HepG2 (cell line): ENCODE measurements around the gene LYRM4.
A peak's percentile ranks its signal among the peaks of the same experiment; 100 is the strongest.

Experiments
- BCL6 ChIP-seq: IDR thresholded peaks from 2 replicates; pipeline ENCODE4 v1.6.1; 2016; ENCODE audit warnings: missing genetic modification reagents, missing compliant biosample characterization
- BRD4 ChIP-seq: sonication (generic); formaldehyde crosslinking; IDR thresholded peaks from 2 replicates; pipeline ENCODE4 v1.4.0; 2020; ENCODE audit warnings: missing genetic modification reagents
- CBFB ChIP-seq: sonication (generic); formaldehyde crosslinking; IDR thresholded peaks from 2 replicates; pipeline ENCODE4 v1.4.0; 2020; ENCODE audit warnings: missing genetic modification reagents
- CREM ChIP-seq, 2 experiments: sonication (generic) in 1 of 2; formaldehyde crosslinking in 1 of 2; IDR thresholded peaks; 2 replicates each; pipeline versions ENCODE4 v1.4.0 to v1.6.1; 2016 to 2020; ENCODE audit warnings: antibody characterized with exemption in 1 of 2, mild to moderate bottlenecking in 1 of 2, missing genetic modification reagents in 1 of 2
- CTCF ChIP-seq: sonication (generic); formaldehyde crosslinking; IDR thresholded peaks from 2 replicates; pipeline ENCODE4 v1.5.0; 2020; ENCODE audit warnings: mild to moderate bottlenecking, missing genetic modification reagents, moderate library complexity
- GATAD1 ChIP-seq: IDR thresholded peaks from 2 replicates; pipeline ENCODE4 v1.6.1; 2016; ENCODE audit warnings: missing genetic modification reagents, missing compliant biosample characterization
- KAT2B ChIP-seq: fragments of 150-350 bp; IDR thresholded peaks from 2 replicates; pipeline ENCODE4 v1.6.1; 2014; ENCODE audit warnings: low read depth, low read length, borderline replicate concordance
- KLF11 ChIP-seq: IDR thresholded peaks from 2 replicates; pipeline ENCODE4 v1.6.1; 2016; ENCODE audit warnings: missing compliant biosample characterization
- MAX ChIP-seq: IDR thresholded peaks from 2 replicates; pipeline ENCODE4 v1.6.1; 2012; ENCODE audit warnings: inconsistent platforms
- NR1H2 ChIP-seq: sonication (generic); formaldehyde crosslinking; IDR thresholded peaks from 2 replicates; pipeline ENCODE4 v1.8.1; 2022; ENCODE audit warnings: low read depth, missing genetic modification reagents, borderline replicate concordance
- USF2 ChIP-seq, 2 experiments: sonication (generic) in 1 of 2; formaldehyde crosslinking in 1 of 2; IDR thresholded peaks; 2 replicates each; pipeline versions ENCODE4 v1.5.1 to v1.6.1; 2011 to 2020; ENCODE audit warnings: borderline replicate concordance in 1 of 2, low read depth in 1 of 2, low read length in 1 of 2, mild to moderate bottlenecking in 1 of 2, missing genetic modification reagents in 1 of 2, moderate library complexity in 1 of 2
- ZBTB4 ChIP-seq: sonication (generic); formaldehyde crosslinking; IDR thresholded peaks from 2 replicates; pipeline ENCODE4 v1.4.0; 2020; ENCODE audit warnings: missing genetic modification reagents, mild to moderate bottlenecking, borderline replicate concordance
- ZNF253 ChIP-seq: sonication (generic); formaldehyde crosslinking; IDR thresholded peaks from 2 replicates; pipeline ENCODE4 v1.8.0; 2022; ENCODE audit warnings: mild to moderate bottlenecking, missing genetic modification reagents, borderline replicate concordance
- ZNF274 ChIP-seq: sonication (generic); formaldehyde crosslinking; IDR thresholded peaks from 2 replicates; pipeline ENCODE4 v1.5.1; 2020; ENCODE audit warnings: mild to moderate bottlenecking, missing genetic modification reagents

GRCh38 chr6:5174756-5175549 is 85.8 kb downstream of the LYRM4 start:
- TF ChIP-seq ZBTB4 (CRISPR knock-in tag): no peak
- TF ChIP-seq BCL6 (CRISPR knock-in tag): no peak
- TF ChIP-seq BRD4 (CRISPR knock-in tag): no peak
- TF ChIP-seq NR1H2 (CRISPR knock-in tag): no peak
- TF ChIP-seq CREM (IDR thresholded peaks at IDR 0.05): no peak
- TF ChIP-seq CREM (CRISPR knock-in tag; IDR thresholded peaks at IDR 0.05): no peak
- TF ChIP-seq USF2 (IDR thresholded peaks at IDR 0.05; ENCODE audit: low read depth, low read length): no peak
- TF ChIP-seq USF2 (CRISPR knock-in tag; IDR thresholded peaks at IDR 0.05; ENCODE audit: borderline replicate concordance): no peak
- TF ChIP-seq ZNF253 (CRISPR knock-in tag): no peak
- TF ChIP-seq MAX: no peak
- no peak for TF ChIP-seq GATAD1 (CRISPR knock-in tag)
- peak; percentile 63 for TF ChIP-seq CTCF (CRISPR knock-in tag)
- no peak for TF ChIP-seq CBFB (CRISPR knock-in tag)
- TF ChIP-seq KAT2B: no peak
- no peak for TF ChIP-seq KLF11 (CRISPR knock-in tag)
- no peak for TF ChIP-seq ZNF274
